ENCODE measurements around the gene SGCE. TPM values are rescaled to one million over a fixed set of nuclear protein-coding genes. Genes with fewer than 3 reads are reported as not detected.
"Not testable (repeated sequence)": the region's sequence is repeated elsewhere in the genome, so short reads cannot be mapped to it uniquely, and the experiment has no call there.

SGCE gene
- total RNA-seq, 1 experiment from 2014 or later: 19.0 TPM

GRCh38 chr7:94655848-94656657 lies at the start of gene SGCE (continued):
- 0 out of 2 replicates have a peak, but pooled peaks have one; percentile 45 for TF ChIP-seq HMGXB4 (CRISPR knock-in tag; IDR thresholded peaks at IDR 0.05)
- TF ChIP-seq FOXJ3 (CRISPR knock-in tag; IDR thresholded peaks at IDR 0.05; ENCODE audit: borderline replicate concordance): no peak
- 0 out of 2 replicates have a peak, but pooled peaks have one; percentile 43 for TF ChIP-seq USF1 (CRISPR knock-in tag; IDR thresholded peaks at IDR 0.05)
- no peak for TF ChIP-seq USF2 (CRISPR knock-in tag; IDR thresholded peaks at IDR 0.05)
- TF ChIP-seq ETV6 (CRISPR knock-in tag; IDR thresholded peaks at IDR 0.05): no peak
- TF ChIP-seq ATF3 (CRISPR knock-in tag; conservative IDR thresholded peaks at IDR 0.05): no peak
- no peak for TF ChIP-seq ZNF425 (CRISPR knock-in tag; conservative IDR thresholded peaks at IDR 0.05)
- TF ChIP-seq SOX15 (CRISPR knock-in tag; IDR thresholded peaks at IDR 0.05): no peak
- TF ChIP-seq SP1 (CRISPR knock-in tag; conservative IDR thresholded peaks at IDR 0.05): no peak
- TF ChIP-seq MAX (CRISPR knock-in tag; IDR thresholded peaks at IDR 0.05): peak; percentile 91
- TF ChIP-seq ESRRA (CRISPR knock-in tag; IDR thresholded peaks at IDR 0.05; ENCODE audit: borderline replicate concordance): peak; percentile 46; the same call in 1 of the 2 replicates
- TF ChIP-seq ZNF532 (CRISPR knock-in tag; IDR thresholded peaks at IDR 0.05; ENCODE audit: borderline replicate concordance): no peak
- TF ChIP-seq CDX4 (CRISPR knock-in tag; IDR thresholded peaks at IDR 0.05; ENCODE audit: borderline replicate concordance): no peak
- no peak for TF ChIP-seq ATF2 (CRISPR knock-in tag; IDR thresholded peaks at IDR 0.05; ENCODE audit: borderline replicate concordance, low read depth)
- TF ChIP-seq EMX1 (CRISPR knock-in tag; IDR thresholded peaks at IDR 0.05): no peak

GRCh38 chr7:94705155-94706021 lies 49.5 kb upstream of the SGCE start:
- H3K4me3 Mint-ChIP-seq; CTCF ChIA-PET; H3K27me3 Mint-ChIP-seq (ENCODE audit: low read depth); H3K36me3 Mint-ChIP-seq; ATAC-seq; POLR2A ChIA-PET; H3K27ac Mint-ChIP-seq; DNase-seq (ENCODE audit: low spot score): not testable (repeated sequence)
- Mint-ChIP-seq H3K9me3 (peaks cover 19% of the 10 kb centered on the region), H3K4me1 (peaks cover 16% of the 10 kb centered on the region)

Data from WTC11 (cell line).